Activated CD8-positive, alpha-beta memory T cell treated with anti-CD3 and anti-CD28 coated beads for 1 hour (primary cell): Measurements from ENCODE around the gene FAM13A.
"Not testable (repeated sequence)": the region's sequence is repeated elsewhere in the genome, so short reads cannot be mapped to it uniquely, and the experiment has no call there.

Source experiments
- DNase-seq, 2 donors: peaks; one replicate each; pipeline ENCODE4 v3.0.0-alpha.2; 2020; ENCODE audit warnings: low read depth in 1 of 2; ENCODE audit errors: extremely low read depth in 1 of 2

Gene FAM13A

DNA sequence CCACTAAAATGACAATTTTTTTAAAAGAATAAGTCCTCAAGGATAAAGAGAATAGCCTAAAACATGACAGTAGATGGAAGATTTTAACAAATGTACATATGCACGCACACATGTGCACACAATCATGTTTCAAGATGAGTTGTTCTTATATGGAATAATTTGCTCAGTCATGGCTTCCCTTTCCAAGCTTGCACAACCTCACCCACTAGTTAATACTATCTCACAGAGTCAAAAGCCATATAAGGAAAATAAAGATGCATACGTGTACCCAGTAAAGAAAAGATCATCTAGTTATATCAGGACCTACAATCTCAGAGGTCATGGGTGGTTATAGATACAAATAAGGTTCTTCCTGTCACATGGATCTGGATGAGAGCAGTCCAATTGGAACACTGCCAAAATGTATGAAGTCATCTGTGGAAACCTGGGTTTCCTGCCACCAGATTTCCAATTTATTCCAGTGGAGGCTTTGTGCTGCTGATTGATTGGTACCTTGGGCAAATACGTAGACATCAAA lies 56.1 kb downstream of the FAM13A start:
- no peak for DNase-seq

DNA sequence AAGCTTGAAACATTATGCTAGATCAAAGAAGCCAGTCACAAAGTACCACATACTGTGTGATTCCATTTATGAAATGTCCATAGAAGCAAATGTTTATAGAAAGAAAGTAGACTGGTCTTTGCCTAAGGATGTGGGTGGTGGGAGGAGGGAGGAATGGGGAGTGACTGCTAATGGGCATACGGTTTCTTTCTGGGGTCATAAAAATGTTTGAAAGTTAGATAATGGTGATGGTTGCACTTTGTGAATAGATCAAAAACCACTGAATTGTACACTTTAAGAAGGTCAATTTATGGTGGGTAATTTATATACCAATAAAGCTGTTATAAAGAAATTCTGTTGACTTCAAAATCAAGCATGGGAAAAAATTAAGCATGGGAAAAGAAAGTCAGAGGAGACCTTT lies 56.6 kb downstream of the FAM13A start:
- no peak for DNase-seq

DNA sequence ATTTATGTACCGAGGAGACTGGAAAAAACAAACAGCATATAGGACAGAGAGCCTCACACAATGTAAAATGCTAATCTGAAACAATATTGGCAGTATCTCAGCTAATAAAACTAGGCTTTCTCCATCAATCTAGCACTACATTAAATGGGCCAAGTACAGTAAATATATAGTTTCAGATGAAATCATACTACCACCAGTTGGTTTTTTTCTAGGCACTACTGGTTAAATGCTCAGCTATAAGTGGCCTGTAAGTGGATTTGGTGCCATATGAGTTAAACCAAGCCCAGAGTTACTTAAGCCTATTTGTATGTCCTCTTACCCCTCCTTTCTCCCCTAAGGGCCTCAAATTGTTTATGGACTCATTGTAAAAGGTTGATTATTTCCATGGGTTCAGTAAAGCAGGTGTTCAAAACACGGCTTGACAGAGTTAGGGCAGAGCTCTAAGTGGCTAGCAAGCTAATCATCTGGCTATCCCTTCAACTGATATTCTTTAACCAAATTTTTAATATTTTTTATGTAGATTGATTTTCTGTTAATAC lies 57.5 kb downstream of the FAM13A start:
- no peak for DNase-seq

DNA sequence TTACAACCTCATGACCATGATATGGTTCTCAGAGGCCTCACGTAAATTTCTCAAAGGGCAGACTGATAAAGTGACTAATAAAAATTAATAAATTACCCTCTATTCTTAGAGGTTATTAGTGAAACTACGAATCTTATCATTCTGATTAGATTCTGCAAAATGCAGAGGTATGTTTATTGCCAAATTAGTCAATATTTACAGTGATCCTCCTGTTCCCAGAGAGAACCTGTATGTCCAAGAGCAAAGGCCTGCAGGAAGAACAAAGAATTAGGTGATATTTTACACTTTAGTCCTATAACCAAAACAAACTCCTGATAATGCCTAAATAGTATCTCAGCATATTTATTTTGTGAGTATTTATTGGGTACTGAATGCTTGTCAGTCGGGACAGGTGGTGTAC lies 58.1 kb downstream of the FAM13A start:
- no peak for DNase-seq

DNA sequence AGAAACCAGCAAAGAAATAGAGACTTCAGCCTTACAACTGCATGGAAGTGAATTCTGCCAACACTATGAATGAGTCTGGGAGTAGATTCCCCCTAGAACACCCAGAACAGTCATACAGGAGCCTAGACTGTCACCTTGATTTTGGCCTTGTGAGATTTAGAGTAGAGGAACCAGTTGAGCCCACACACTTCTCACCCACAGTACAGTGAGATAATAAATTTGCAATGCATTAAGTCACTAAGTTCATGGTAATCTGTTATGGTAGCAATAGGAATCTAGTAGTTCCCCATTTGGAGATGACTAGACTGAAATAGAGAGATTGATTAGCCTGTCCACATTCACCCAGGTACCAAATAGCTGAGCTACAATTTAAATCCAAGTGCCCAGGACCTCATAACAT lies 59.0 kb downstream of the FAM13A start:
- no peak for DNase-seq

DNA sequence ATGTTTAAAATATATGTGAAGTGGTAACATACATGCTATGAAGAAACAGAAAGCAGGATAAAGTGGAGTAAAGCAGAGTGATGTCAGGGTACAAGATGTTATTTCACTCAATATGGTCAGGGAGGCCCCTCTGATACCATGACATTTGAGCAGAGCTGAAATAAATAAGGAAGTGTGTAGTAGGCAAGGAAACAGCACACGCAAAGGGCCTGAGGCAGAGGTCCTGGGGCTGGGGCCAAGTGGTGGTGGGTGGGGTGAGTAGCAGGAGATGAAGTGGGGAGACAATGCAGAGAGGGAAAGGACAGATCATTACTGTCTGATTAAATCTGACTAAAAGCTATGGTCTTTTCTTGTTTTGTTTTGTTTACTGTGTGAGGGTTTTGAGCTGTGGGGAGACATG lies 61.1 kb downstream of the FAM13A start:
- no peak for DNase-seq

DNA sequence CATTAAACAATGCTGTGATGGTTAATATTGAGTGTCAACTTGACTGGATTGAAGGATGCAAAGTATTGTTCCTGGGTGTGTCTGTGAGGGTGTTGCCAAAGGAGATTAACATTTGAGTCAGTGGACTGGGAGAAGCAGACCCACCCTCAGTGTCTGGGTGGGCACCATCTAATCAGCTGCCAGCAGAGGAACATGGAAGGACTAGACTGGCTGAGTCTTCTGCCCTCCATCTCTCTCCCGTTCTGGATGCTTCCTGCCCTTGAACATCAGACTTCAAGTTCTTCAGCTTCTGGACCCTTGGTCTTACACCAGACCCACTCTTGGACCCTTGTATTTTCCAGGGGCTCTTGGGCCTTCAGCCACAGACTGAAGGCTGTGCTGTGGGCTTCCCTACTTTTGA lies 61.7 kb downstream of the FAM13A start:
- DNase-seq: not testable (repeated sequence)

DNA sequence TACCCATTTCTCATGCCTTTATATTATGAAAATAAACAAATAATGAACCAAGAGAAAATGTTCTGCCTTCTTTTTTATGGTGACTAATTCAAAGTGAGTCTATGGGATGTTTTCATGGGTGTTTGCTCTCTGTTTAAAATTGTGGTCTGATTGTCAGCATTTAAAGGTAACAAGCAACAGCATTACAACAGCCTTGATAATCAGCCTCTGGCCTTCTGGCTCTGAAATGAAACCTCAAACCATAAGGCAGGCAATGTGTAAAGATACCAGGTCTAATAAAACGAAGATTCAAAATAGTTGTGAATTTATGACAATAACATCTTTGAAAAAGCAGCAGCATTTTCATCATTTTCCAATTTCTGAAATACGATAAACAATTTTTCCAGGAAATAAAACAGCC lies 63.7 kb downstream of the FAM13A start:
- DNase-seq: no peak

DNA sequence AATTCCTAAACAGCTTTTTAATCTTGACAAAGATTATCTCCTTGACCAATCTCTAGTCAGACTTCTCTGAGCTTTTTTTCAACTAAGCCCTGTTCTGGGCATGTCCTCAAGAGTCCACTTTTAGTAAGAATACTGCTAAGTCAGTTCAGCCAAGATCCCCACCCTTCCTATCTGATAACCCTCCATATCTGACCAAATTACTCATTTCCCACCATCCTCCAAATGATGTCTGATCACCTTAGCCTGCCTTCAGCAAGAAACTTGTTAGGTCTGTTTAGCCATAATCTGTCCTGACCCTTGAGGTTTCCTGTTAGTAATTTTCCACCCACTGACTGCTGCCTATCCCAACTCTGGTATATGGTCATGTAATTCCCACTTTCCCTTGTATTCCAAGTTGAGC lies 65.2 kb downstream of the FAM13A start:
- DNase-seq: no peak

DNA sequence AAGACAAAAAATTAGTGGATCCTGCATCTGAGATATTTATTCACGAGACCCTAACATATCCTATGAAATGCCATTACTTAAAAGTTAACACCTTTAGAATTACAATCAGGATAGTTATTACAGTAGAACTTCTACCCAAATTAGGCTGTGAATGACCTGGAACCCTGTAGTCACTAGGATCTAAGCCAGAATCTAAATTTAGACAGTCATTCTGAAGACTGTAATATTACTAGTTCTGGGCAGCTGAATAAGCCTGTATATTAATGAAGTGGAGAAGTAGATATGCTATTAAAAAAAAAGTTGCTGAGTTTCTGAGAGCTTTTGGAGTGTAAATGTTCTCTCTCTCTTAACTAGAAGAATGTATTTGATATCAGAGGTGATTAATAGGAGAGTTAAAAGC lies 67.0 kb downstream of the FAM13A start:
- DNase-seq: no peak

DNA sequence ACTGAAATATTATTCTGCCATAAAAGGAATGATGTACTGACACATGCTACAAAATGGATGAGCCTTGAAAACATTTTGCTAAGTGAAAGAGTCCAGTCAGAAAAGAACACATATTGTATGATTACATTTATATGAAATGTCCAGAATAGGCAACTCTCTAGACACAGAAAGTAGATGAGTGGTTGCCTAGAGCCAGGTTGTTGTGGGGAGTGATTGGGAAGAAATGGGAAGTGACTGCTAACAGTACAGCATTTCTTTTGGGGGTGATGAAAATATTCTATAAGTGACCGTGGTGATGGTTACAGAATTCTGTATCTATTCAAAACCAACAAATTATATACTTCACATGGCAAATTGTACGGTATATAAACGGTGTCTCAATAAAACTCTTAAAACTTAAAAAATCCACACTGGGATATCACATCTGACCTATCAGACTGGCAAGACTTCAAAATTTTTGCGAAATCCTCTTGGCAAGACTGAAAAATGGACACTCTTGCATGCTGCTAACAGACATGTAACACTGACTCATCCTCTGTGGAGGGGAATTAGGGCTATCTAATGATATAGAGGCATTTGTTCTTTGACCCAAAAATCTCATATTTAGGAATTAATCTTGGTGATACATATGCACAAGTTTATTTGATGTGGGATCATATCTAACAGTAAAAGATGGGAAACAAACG lies 71.8 kb downstream of the FAM13A start:
- no peak for DNase-seq

DNA sequence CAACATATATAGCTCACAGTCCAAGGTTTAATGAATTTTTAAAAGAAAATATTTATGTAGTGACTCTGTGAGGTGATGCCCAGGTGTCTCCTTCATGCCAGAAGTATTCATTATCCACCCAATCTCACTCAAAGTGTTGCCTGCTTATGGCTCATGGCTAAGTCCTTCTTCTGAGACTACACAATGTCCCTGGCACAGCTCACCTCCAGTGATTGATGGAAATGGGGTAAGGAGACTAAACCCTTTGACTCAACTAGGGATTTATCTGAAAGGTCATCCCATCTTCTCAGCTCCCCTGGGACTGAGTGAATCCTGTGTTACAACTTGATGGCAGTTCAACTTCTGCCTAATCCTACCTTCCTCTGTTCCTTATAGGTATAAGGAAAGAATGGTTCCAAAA lies 74.2 kb downstream of the FAM13A start:
- DNase-seq: no peak

DNA sequence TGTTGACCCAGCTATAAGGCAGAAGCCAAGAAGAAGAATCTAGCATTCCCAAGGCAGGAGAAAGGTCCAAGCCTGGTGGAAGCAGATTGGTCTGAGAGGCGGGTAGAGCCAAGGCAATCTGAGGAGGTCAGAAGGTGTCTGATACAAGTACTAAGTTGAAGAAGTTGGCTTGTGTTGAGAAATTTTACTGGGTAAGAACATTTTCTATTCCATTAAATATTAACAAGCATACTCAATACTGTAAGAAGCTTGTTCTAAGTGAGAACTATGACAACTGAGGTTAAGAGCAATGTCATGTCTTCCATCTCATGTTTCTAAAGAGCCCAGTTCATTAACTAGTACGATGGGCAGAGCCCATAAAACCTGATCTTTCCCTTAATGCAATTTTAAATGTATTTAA lies 75.0 kb downstream of the FAM13A start:
- DNase-seq: no peak

DNA sequence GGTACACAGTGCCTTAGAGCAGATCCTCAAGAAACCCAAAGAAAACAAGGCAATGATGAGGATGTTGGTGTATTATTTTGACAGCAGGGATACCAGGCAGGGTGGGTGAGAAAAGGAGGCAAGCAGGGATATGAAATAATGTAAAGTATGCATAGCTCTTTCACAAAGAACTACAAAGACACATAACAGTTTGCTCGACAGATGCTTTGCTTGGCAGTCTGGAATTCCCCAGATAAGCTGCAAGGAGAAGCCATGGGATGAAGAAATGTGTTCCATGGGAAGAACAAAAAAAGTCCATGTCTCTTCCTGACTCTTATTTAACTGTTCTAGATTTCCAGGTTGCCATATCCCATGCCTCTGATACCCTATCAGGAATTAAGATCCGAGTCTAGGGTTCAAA lies 75.4 kb downstream of the FAM13A start:
- DNase-seq: no peak

DNA sequence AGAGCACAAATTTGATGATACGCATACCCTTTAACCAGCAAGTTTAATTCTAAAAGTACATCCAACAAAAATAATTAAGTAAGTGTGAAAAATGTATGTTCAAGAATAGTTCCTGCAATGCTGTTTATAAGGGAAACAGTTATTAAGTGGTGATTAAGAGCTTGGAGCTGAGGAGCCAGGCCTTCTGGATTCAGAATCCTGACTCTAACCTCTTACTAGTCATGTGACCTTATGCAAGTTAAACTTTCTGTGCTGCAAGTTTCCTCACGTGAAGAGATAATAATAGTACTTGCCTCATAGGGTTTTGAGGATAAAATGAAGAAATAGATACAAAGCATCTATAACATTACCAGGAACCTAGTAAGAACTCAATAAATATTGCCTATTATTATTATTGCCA lies 77.7 kb downstream of the FAM13A start:
- no peak for DNase-seq

DNA sequence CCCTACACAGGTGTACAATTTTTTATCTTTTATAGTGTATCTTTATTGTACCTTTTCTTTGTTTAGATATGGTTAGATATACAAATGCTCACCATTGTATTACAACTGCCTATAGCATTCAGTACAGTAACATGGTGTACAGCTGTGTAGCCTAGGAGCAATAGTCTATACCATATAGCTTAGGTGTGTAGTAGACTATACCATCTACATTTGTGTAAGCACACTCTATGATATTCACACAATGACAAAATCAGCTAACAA lies 80.3 kb downstream of the FAM13A start:
- DNase-seq: no peak

DNA sequence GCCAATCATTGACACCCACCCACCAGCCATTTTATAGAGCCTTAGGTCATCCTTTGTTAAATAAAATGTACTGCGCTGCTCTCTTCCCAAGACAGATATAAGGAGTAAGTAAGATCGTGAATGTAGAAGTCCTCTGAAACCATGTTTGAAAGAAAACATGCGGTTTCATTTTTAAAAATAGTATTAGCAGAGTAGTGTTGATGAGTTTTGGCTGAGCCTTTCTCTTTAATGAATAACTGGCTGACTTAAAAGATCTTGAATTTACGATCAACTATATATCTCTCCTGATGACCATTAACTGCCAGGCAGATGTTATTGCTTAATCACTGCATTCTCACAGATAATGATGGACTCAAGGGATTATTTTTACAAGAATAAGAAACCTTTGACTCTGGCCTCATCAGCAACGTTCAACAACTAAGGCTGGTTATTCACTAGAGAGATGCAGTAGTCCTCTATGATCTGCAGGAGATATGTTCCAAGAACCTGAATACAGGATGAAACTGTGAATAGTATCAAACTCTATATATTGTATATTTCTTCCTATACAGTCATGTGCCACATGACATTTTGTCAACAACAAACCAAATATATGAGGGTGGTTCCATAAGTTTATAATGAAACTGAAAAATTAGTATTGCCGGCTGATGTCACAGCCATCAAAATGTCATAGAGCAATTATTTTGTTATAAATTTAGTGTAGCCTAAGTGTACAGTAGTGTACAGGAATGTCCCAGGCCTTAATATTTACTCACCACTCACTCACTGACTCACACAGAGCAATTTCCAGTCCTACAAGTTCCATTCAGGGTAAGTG lies 80.8 kb downstream of the FAM13A start:
- DNase-seq: no peak

DNA sequence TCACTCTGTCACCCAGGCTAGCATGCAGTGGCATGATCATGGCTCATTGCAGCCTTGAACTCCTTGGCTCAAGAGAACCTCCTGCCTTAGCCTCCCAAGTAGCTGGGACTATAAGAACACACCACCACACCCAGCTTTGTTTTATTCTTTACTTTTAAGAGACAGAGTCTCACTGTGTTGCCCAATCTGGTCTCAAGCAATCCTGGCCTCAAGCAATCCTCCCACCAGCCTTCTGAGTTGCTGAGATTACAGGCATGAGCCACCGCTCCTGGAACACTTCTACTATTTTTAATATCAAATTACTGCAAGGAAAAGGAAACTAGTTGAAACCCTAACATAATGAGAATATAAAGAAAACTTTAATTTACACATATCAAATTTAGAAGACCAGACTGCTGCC lies 85.4 kb downstream of the FAM13A start:
- no peak for DNase-seq

DNA sequence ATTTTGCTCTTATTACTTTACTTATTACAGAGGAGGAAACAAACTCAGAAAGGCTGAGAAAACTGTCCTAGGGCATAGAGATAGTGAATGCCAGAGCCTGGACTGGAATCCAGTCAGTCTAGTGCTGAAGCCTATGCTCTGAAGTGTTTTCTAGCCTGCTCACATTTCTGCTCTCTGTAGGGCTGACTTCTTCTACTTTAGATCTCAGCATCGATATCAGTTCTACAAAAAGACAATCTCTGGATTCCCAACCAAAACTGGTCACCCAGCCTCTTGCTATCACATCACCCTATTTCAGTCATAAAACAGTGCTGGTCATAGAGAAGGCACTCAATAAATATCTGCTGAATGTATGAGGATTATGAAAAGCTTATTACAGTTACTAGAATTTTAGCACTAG lies 87.2 kb downstream of the FAM13A start:
- DNase-seq: no peak

DNA sequence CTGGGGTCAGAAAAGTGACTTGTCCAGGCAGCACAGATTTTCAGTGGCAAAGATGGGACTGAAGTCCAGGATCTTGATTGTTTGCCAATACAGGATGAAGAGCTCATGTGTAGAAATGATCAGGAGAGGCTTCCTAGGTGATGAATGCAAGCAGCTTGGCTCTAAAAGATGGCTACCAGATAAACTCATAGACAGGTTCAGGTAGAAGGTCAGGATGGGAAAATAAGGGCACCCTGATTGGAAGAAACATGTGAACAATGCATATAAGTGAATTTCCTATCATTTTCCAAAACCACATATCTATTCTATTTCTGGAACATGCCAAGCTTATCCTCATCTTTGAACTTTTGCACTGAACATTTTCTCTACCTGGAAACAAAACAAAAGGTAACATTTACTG lies 87.7 kb downstream of the FAM13A start:
- DNase-seq: no peak

DNA sequence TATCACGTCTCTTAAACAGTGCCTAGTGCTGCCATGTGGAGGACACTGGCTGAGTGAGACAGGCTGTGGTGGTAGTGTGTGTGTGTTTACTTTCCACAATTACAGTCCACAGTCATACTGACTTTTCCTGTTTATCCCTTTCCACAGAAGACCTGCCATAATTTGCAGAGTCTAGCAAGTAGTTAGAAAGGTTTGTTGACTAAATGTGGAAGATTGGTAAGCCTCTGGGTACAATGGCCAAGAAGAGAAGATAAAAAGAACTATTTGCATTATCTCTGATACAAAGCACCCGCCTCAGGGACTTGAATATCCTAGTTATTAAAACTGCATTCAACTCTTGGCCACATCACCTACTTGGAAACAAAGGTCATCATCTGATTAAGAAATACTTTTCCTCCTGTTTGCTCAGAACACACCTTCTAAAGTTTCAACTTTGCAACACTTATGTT lies 89.1 kb downstream of the FAM13A start:
- no peak for DNase-seq

DNA sequence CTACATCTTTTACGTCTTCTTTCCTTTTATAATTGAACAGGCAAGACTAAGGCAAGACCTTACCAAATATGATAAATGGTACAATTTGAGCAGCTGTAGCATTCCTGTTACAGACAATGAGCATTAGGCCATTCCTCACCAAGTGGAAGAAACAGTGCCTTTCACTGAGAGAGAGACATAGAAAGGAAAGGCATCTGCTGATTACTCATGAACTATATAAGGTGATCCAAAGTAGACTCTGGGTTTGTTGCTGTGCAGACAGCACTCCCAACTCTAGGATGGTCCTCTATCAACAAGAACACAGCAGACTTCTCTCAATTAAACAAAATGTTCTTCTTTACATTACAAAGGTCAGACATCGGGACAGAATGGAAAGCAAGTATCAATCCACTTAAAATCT lies 91.9 kb downstream of the FAM13A start:
- DNase-seq: no peak
